HepG2 (cell line): ENCODE data around the gene PTPDC1. TPM values are rescaled to one million over a fixed set of nuclear protein-coding genes. Genes with fewer than 3 reads are reported as not detected.

ENCODE experiments used
- ARID5B ChIP-seq: IDR thresholded peaks from 2 replicates; pipeline ENCODE4 v1.4.0; 2020; ENCODE audit warnings: mild to moderate bottlenecking, missing genetic modification reagents
- ELF4 ChIP-seq: sonication (generic); formaldehyde crosslinking; IDR thresholded peaks from 2 replicates; pipeline ENCODE4 v1.5.0; 2020; ENCODE audit warnings: missing genetic modification reagents, mild to moderate bottlenecking, moderate library complexity, borderline replicate concordance
- GRHL1 ChIP-seq: sonication (generic); formaldehyde crosslinking; conservative IDR thresholded peaks from 2 replicates; pipeline ENCODE4 v1.8.0; 2022; ENCODE audit warnings: missing genetic modification reagents
- SMC3 ChIP-seq: IDR thresholded peaks from 2 replicates; pipeline ENCODE4 v1.6.1; 2011; ENCODE audit warnings: low read length, improper control_type of control experiment
- ZBTB40 ChIP-seq, 2 experiments: fragments of 450-650 bp in 1 of 2; sonication (generic) in 1 of 2; formaldehyde crosslinking in 1 of 2; IDR thresholded peaks; 2 replicates each; pipeline versions ENCODE4 v1.6.1 to v1.8.0; 2016 to 2022; ENCODE audit warnings: antibody characterized with exemption in 1 of 2, mild to moderate bottlenecking in 1 of 2, missing genetic modification reagents in 1 of 2
- ZZZ3 ChIP-seq: sonication (generic); formaldehyde crosslinking; IDR thresholded peaks from 2 replicates; pipeline ENCODE4 v1.4.0; 2020; ENCODE audit warnings: missing genetic modification reagents, mild to moderate bottlenecking, borderline replicate concordance
- polyA plus RNA-seq, 8 experiments: library from polyadenylated mRNA; depleted of rRNA in 3 of 8; stranded (reverse) in 7 of 8; unstranded in 1 of 8; fragments of >200 nt; fragmentation: Illumina TruSeq in 4 of 8; extraction: Trizol in 4 of 8; gene quantifications; 2 replicates each; pipeline versions ENCODE4 v1.2.1 to v1.2.3, GENCODE V29; 2011 to 2016; ENCODE audit warnings: low read depth in 4 of 8, missing spikeins in 1 of 8, mixed read lengths in 1 of 8; ENCODE audit not compliant: insufficient read depth in 1 of 8
- total RNA-seq, 5 experiments: library from RNA; depleted of rRNA; stranded (reverse); fragments of >200 nt; fragmentation: Illumina TruSeq; extraction: Trizol; gene quantifications; 2 replicates each; pipeline ENCODE4 v1.2.3, GENCODE V29; 2016; ENCODE audit warnings: low read depth in 1 of 5

The PTPDC1 gene
- total and polyA plus RNA-seq, 2 of the 13 experiments (the other 11 are each of a cell fraction or from before 2014, with no cell fraction given) = 6.1 to 8.6 TPM

- TF ChIP-seq GRHL1 (CRISPR knock-in tag) (no peak), ELF4 (CRISPR knock-in tag) (no peak), ZBTB40 (IDR thresholded peaks at IDR 0.05) (no peak), ZBTB40 (CRISPR knock-in tag; IDR thresholded peaks at IDR 0.05) (no peak), SMC3 (no peak), ARID5B (CRISPR knock-in tag) (peak; percentile 26; the same call in 1 of the 2 replicates), ZZZ3 (CRISPR knock-in tag) (no peak)
Measured at GRCh38 chr9:94157050-94157801, 73.0 kb downstream of the PTPDC1 start (continued).
